ENCODE measurements around the gene MAML2.

The MAML2 gene

GRCh38 chr11:96235751-96236150, 107.2 kb downstream of the MAML2 start:
- no peak for TF ChIP-seq CTCF (IDR thresholded peaks at IDR 0.05; ENCODE audit: insufficient read depth, low read depth, low read length, missing control alignments)
- DNase-seq (ENCODE audit: low read depth) = no peak

GRCh38 chr11:96234866-96235441, 108.0 kb downstream of the MAML2 start:
- H3K4me3 ChIP-seq (ENCODE audit: low read length) = no peak overlapping the region
- DNase-seq (ENCODE audit: low read depth) = no peak
- TF ChIP-seq CTCF (IDR thresholded peaks at IDR 0.05; ENCODE audit: insufficient read depth, low read depth, low read length, missing control alignments) = no peak

More at GRCh38 chr11:96235751-96236150, 107.2 kb downstream of the MAML2 start:
- H3K4me3 ChIP-seq (ENCODE audit: low read length) = no peak overlapping the region

- no peak for TF ChIP-seq CTCF (IDR thresholded peaks at IDR 0.05; ENCODE audit: insufficient read depth, low read depth, low read length, missing control alignments)
These were observed 110.9 kb downstream of the MAML2 start for GRCh38 chr11:96232132-96232531.

GRCh38 chr11:96230686-96231085, 112.3 kb downstream of the MAML2 start:
- TF ChIP-seq CTCF (IDR thresholded peaks at IDR 0.05; ENCODE audit: insufficient read depth, low read depth, low read length, missing control alignments) = no peak
- DNase-seq (ENCODE audit: low read depth) = no peak
- H3K4me3 ChIP-seq (ENCODE audit: low read length) = no peak overlapping the region

More at GRCh38 chr11:96232132-96232531, 110.9 kb downstream of the MAML2 start:
- DNase-seq (ENCODE audit: low read depth) = no peak
- no peak overlapping the region for H3K4me3 ChIP-seq (ENCODE audit: low read length)

- DNase-seq (ENCODE audit: low read depth) = no peak
- TF ChIP-seq CTCF (IDR thresholded peaks at IDR 0.05; ENCODE audit: insufficient read depth, low read depth, low read length, missing control alignments) = no peak
- H3K4me3 ChIP-seq (ENCODE audit: low read length) = no peak overlapping the region
These were observed 113.5 kb downstream of the MAML2 start for GRCh38 chr11:96229354-96229977.

GRCh38 chr11:96228910-96229309, 114.1 kb downstream of the MAML2 start:
- TF ChIP-seq CTCF (IDR thresholded peaks at IDR 0.05; ENCODE audit: insufficient read depth, low read depth, low read length, missing control alignments) = no peak
- no peak for DNase-seq (ENCODE audit: low read depth)

GRCh38 chr11:96228473-96228891, 114.5 kb downstream of the MAML2 start:
- no peak overlapping the region for H3K4me3 ChIP-seq (ENCODE audit: low read length)
- peak; percentile 95 for DNase-seq (ENCODE audit: low read depth)
- no peak for TF ChIP-seq CTCF (IDR thresholded peaks at IDR 0.05; ENCODE audit: insufficient read depth, low read depth, low read length, missing control alignments)

More at GRCh38 chr11:96228910-96229309, 114.1 kb downstream of the MAML2 start:
- H3K4me3 ChIP-seq (ENCODE audit: low read length) = no peak overlapping the region
